ENCODE data around the gene CTNND1.

DNA sequence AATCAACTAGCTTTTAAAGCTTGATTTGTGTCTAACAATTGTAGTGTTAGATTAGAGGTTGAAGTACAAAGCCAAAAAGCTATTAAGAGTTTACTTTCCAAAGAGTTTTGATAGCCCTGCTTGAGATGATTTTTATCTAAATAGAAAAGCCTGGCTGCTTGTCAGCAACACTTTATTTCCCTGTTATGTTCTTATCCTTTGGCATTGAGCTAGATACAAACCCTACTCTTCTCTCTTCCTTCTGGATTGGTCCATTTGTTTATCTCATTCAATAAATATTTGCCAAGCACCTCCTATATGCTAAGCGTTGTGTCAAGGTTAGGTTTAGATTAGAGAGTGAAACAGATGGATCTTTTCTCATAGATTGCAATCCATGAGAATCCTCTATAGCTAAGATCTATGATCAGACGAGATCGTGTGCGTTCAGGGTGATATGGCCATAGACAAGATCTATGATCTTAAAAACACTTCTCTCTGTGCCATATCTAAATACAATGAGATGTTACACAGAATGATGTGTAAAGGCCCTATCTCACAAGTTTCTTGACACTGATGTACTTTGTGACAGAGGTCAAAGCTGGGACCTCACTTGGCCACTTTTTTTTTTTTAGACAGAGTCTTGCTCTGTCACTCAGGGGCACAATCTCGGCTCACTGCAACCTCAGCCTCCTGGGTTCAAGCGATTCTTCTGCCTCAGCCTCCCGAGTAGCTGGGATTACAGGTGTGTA is 57.8 kb downstream of the CTNND1 start:
- TF ChIP-seq, protein P1, sequence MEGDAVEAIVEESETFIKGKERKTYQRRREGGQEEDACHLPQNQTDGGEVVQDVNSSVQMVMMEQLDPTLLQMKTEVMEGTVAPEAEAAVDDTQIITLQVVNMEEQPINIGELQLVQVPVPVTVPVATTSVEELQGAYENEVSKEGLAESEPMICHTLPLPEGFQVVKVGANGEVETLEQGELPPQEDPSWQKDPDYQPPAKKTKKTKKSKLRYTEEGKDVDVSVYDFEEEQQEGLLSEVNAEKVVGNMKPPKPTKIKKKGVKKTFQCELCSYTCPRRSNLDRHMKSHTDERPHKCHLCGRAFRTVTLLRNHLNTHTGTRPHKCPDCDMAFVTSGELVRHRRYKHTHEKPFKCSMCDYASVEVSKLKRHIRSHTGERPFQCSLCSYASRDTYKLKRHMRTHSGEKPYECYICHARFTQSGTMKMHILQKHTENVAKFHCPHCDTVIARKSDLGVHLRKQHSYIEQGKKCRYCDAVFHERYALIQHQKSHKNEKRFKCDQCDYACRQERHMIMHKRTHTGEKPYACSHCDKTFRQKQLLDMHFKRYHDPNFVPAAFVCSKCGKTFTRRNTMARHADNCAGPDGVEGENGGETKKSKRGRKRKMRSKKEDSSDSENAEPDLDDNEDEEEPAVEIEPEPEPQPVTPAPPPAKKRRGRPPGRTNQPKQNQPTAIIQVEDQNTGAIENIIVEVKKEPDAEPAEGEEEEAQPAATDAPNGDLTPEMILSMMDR (IDR thresholded peaks at IDR 0.05): no peak
- TF ChIP-seq POLR2A (IDR thresholded peaks at IDR 0.05) (no peak), POLR2AphosphoS5 (IDR thresholded peaks at IDR 0.05) (no peak), EP300 (IDR thresholded peaks at IDR 0.05) (no peak)
